Measurements from ENCODE around the gene SAMD11.

Gene SAMD11

GRCh38 chr1:907611-908451, 15.9 kb upstream of the SAMD11 start:
- no peak for DNase-seq
- Histone ChIP-seq H3K27me3 (peaks cover 0 to 32% of the 10 kb centered on the region in 2 donors), H3K27ac (no peak overlapping the region), H3K4me3 (no peak overlapping the region), H3K4me1 (peaks cover 0 to 42% (median 33%) of the 10 kb centered on the region in 4 donors), H3K9me3 (no peaks in the 10 kb centered on the region), H3K36me3 (no peaks in the 10 kb centered on the region)
- intact Hi-C loops (cut with DNase I; ENCODE audit: low total_unique reads): loop anchor here (5.0 kb wide), 1 partner anchor 54 kb away; the partner anchor contains the start of gene KLHL17
- no peak for TF ChIP-seq CTCF (IDR thresholded peaks at IDR 0.05)

GRCh38 chr1:908661-909060, 15.1 kb upstream of the SAMD11 start:
- intact Hi-C loops (cut with DNase I; ENCODE audit: low total_unique reads): loop anchor here (5.0 kb wide), 1 partner anchor 54 kb away; the partner anchor contains the start of gene KLHL17
- no peak for DNase-seq

DNA sequence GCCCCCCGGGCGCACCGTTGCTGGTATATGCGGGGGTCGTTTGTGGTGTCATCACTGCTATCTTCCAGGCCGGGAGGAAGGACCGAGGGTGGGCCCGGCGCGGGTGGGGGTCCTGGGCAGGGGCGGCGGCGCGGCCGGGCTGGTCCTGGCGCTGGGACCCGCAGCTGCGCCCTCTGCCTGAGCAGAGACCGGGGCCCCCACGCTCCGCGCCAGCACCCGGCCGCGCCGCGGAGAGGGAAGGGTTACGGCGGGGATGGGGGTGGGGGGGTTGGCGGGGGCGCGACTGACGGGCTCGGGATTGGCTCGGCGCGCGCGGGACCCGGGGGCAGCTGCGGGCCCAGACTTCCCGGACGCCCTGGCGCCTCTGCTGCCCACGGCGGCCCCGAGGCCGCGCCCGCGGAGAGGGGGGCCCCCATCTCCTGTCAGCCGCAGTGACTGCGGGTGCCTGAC, 13.8 kb upstream of the SAMD11 start:
- intact Hi-C loops (cut with DNase I; ENCODE audit: low total_unique reads): loop anchor here (5.0 kb wide), 1 partner anchor 52 kb away; the partner anchor contains the start of gene KLHL17
- H3K9me3 ChIP-seq: no peaks in the 10 kb centered on the region
- no peak overlapping the region for H3K27ac ChIP-seq
- H3K27me3 ChIP-seq: peaks cover 0 to 48% of the 10 kb centered on the region in 2 donors
- peak overlapping the region; percentile 19 to 32 for H3K4me3 ChIP-seq
- H3K4me1 ChIP-seq: peaks cover 0 to 33% (median 27%) of the 10 kb centered on the region in 4 donors
- no peaks in the 10 kb centered on the region for H3K36me3 ChIP-seq
- DNase-seq: no peak
- no peak for TF ChIP-seq CTCF (IDR thresholded peaks at IDR 0.05)

More at GRCh38 chr1:908661-909060, 15.1 kb upstream of the SAMD11 start:
- Histone ChIP-seq H3K27ac (no peak overlapping the region), H3K4me3 (no peak overlapping the region), H3K9me3 (no peaks in the 10 kb centered on the region), H3K4me1 (peaks cover 0 to 42% (median 33%) of the 10 kb centered on the region in 4 donors), H3K27me3 (peaks cover 0 to 38% of the 10 kb centered on the region in 2 donors), H3K36me3 (no peaks in the 10 kb centered on the region)
- no peak for TF ChIP-seq CTCF (IDR thresholded peaks at IDR 0.05)

- H3K27ac ChIP-seq: no peak overlapping the region
- no peaks in the 10 kb centered on the region for H3K36me3 ChIP-seq
- peaks cover 0 to 50% of the 10 kb centered on the region in 2 donors for H3K27me3 ChIP-seq
- peak overlapping the region; percentile 19 to 32 for H3K4me3 ChIP-seq
- peaks cover 0 to 28% (median 23%) of the 10 kb centered on the region in 4 donors for H3K4me1 ChIP-seq
- intact Hi-C loops (cut with DNase I; ENCODE audit: low total_unique reads): no loop called here
- no peaks in the 10 kb centered on the region for H3K9me3 ChIP-seq
- peak in 1 of 2 donors; percentile 17 for DNase-seq
- no peak for TF ChIP-seq CTCF (IDR thresholded peaks at IDR 0.05)
Observed at GRCh38 chr1:910311-910880, 13.3 kb upstream of the SAMD11 start.

DNA sequence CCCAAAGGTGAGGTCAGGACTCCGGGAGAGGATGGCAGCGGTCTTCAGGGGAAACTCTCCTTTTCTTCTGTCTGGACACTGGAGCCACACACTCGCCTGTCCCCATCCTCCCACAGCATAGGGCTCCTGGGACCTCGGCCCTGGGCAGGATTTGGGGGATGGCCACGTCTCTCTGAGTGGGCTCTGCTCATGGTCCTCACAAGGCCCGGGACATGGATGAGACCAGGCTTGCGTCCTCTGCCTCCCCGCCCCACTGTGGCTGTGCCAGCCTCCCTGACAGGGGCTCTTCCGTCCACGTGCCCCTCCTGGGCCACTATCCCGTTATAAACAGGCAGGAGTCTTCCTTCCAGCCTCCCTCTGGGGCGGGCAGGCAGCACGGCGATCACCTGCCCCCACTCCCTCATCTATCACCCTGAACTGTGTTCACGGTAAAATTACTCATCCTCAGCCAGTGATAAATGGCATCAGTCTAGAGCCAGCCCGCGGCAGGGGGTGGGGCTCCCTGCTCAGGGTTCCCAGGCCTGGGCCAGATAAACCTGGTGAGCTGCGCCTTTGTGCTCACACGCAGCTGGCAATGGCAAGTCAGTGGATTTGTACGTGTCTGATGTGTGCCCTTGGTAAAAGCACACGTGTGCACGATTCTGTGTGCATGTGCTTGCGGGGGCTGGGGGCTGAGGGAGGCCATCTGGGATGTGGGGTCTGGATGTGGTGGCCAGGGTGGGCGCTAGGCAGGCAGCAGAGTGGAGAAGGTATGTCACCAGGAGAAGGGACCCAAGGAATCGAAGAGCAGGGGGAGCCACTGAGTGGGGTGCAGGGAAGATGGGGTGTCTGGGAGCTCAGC, 12.6 kb upstream of the SAMD11 start:
- Histone ChIP-seq H3K27me3 (peaks cover 0 to 57% of the 10 kb centered on the region in 2 donors), H3K4me3 (no peak overlapping the region), H3K4me1 (peaks cover 0 to 25% (median 19%) of the 10 kb centered on the region in 4 donors), H3K27ac (no peak overlapping the region), H3K9me3 (no peaks in the 10 kb centered on the region), H3K36me3 (no peaks in the 10 kb centered on the region)
- DNase-seq: no peak
- no peak for TF ChIP-seq CTCF (IDR thresholded peaks at IDR 0.05)
- intact Hi-C loops (cut with DNase I; ENCODE audit: low total_unique reads): no loop called here
